ENCODE measurements around the gene AP2A2.

AP2A2 gene

DNA sequence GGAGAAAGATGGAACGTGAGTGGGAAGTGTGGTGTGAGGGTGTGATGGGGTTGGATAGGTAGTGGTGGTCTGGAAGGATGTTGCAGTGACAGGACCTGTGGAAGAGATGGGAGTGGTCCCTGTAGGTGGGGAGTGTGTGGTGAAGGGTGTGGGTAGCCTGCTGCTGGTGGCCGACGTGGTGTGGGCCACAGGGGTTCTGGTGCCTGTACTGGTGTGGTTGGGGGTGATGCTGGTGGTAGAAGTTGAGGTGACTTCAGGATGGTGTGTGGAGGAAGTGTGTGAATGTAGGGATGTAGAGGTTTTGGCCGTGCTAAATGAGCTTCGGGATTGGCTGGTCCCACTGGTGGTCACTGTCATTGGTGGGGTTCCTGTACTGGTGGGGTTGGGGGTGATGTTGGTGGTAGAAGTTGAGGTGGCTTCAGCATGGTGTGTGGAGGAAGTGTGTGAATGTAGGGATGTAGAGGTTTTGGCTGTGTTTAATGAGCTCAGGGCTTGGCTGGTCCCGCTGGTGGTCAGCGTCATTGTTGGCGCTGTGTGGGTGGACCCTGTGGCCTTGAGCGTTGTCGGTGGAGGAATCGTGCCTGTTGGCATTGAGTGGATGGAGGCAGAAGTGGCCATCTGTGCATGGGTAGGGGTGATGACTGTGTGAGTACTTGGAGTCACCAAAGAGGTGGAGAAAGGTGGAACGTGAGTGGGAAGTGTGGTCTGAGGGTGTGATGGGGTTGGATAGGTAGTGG lies 91.8 kb downstream of the AP2A2 start:
- TF ChIP-seq ZNF274 (IDR thresholded peaks at IDR 0.05; ENCODE audit: low read depth, low read length): no peak
- no peak overlapping the region for H3K4me3 ChIP-seq (ENCODE audit: low read length)

DNA sequence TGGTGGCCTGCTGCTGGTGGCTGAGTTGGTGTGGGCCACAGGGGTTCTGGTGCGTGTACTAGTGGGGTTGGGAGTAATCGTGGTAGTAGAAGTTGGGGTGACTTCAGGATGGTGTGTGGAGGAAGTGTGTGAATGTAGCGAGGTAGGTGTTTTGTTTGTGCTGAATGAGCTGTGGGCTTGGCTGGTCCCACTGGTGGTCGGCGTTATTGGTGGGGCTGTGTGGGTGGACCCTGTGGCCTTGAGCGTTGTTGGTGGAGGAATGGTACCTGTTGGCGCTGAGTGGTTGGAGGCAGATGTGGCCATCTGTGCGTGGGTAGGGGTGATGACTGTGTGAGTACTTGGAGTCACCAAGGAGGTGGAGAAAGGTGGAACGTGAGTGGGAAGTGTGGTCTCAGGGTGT lies 92.4 kb downstream of the AP2A2 start:
- TF ChIP-seq ZNF274 (IDR thresholded peaks at IDR 0.05; ENCODE audit: low read depth, low read length): no peak
- H3K4me3 ChIP-seq (ENCODE audit: low read length): no peak overlapping the region

DNA sequence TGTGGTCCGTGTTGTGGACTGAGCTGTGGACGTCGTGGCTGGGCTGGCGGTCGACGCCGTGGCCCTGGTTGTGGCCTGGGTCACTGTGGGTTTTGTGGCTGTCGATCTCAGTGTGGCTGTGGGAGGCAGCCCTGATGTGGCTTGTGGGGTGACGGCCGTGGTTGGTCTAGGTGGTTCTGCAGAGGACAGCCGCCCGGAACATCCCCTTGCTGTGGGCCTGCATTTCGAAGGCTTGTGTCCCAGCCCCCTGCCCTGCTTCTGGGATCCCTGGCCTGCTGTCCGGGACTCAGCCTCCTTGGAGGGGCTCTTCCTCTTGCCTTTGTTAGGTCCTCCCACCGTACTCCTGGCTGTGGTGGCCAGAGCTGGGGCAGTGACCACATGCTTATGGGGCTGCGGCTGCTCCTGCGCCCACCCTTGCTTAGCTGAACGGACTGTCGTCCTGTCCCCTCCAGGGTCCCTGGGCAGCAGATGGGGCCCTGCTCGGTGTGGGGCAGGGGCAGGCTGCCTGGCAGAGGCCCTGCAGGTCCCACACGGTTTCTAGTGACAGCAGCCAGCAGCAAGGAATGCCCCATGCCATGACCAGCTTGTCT lies 93.7 kb downstream of the AP2A2 start:
- TF ChIP-seq ZNF274 (IDR thresholded peaks at IDR 0.05; ENCODE audit: low read depth, low read length): no peak
- H3K4me3 ChIP-seq (ENCODE audit: low read length): no peak overlapping the region

DNA sequence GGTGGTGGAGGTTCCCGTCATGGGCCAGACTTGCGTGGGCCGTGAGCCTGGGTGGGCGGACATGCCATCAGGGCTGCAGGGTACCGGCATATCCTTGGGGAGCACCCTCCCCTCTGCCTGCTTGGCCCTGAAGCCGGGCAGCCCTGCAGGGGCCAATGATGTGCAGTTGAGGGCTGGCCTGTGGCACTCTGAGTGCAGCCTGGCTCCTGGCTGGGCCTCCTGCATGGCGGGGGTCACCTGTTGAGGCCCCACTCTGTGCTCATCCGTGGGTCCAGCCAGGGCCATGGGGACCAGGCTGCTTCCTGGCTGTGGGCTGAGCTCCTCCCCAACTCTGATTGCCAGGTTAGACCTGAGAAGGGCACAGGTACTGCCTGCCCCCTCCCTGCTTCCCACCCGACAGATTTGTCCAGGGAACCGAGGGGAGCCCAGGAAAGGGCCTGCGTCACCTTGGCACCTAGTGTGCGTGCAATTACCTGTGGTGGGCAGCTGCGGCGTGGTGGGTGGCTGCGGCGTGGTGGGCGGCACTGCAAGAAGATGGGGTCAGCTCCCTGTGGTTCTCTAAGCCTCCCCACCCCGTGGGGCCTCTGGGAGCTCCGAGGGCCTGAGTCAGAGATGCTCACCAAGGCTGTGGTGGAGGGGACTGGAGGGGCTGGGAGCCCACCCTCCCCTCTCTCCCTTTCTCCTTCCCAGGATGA lies 94.7 kb downstream of the AP2A2 start:
- H3K4me3 ChIP-seq (ENCODE audit: low read length): no peak overlapping the region
- no peak for TF ChIP-seq ZNF274 (IDR thresholded peaks at IDR 0.05; ENCODE audit: low read depth, low read length)

DNA sequence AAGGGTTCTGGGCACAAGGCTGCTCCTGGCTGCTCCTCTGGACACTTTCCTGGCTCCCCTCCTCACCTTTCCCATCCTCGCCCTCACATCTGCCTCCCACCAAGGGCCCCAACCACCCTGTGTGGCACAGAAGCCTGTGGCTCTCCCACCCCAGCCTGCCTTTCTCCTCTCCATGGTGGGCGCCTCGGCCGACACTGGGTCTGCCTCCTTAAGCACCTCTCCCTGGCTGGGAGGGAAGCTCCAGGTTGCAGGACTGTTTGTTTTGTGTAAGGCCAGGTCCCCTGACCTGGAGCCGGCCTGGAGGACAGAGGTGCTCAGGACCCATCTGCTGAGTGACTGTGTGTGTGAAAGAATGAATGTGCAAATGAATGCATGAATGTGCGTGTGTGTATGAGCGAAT lies 96.7 kb downstream of the AP2A2 start:
- no peak for TF ChIP-seq ZNF274 (IDR thresholded peaks at IDR 0.05; ENCODE audit: low read depth, low read length)
- no peak overlapping the region for H3K4me3 ChIP-seq (ENCODE audit: low read length)

DNA sequence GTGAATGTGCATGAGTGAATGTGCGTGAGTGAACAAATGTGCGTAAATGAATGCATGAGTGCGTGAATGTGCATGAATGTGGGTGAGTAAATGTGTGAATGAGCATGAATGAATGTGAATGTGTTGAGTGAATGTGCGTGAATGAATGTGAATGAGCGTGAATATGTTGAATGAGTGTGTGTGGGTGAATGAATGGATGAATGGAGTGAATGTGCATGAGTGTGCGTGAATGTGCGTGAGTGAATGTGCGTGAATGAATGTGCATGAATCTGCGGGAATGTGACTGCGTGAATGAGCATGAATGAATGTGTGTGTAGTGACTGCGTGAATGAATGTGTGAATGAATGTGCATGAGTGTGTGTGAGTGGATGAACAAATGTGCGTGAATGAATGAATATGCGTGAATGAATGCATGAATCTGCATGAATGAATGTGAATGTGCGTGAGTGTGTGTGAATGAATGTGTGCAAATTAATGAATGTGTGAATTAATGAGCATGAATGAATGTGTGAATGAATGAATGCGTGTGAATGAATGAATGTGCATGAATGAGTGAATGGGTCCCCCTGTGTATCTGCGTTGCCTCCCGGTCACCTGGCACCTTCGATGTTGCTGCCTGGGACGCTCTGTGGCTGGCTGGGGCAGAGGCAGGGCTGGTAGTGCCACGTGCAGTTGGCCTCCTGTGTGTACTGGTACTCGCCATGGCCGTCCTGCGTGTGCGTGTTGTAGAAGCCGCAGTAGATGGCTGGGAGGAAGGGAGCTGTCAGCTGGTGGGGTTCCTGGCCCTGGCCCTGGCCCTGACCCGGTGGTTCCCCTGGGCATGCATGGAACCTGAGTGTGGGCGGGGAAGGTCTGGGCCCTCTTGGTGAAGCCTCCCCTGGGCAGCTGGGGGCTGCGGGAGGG lies 97.5 kb downstream of the AP2A2 start:
- no peak overlapping the region for H3K4me3 ChIP-seq (ENCODE audit: low read length)
- no peak for TF ChIP-seq ZNF274 (IDR thresholded peaks at IDR 0.05; ENCODE audit: low read depth, low read length)

DNA sequence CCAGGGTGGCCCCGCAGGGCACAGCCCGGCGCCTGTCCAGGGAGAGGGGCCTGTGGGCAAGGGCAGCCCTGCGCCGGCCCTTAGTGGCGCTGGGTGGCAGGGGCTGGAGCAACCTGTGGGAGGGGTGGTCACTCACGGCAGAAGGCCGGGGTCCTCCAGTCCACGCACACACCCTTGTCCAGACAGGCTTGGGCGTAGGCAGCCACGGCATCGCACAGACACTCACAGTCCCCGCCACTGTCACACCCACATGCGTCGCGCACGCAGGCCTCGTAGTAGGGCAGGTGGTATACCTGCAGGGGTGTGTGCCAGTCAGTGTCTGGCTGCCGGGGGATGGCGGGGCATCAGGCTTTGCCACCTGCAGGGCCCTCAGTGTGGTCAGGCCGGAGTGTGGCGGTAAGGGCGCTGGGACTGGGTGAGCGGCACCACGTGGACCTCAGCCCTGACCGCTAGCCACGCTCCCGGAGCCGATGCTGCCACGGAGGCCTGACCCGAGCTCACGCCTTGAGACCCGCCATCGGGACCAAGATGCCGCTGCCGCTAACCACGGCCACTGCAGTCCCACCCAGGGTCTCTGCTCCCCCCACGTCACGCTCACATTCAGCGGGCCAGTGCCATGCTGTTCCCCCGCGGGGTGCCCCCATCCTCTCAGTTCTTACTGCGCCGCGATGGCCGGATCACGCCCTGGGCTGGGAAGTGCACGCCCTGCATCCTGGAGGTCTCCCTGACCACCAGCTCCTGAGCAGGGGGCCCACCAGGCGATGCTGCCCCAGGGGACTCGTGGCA lies 98.3 kb downstream of the AP2A2 start:
- no peak overlapping the region for H3K4me3 ChIP-seq (ENCODE audit: low read length)
- TF ChIP-seq ZNF274 (IDR thresholded peaks at IDR 0.05; ENCODE audit: low read depth, low read length): no peak

DNA sequence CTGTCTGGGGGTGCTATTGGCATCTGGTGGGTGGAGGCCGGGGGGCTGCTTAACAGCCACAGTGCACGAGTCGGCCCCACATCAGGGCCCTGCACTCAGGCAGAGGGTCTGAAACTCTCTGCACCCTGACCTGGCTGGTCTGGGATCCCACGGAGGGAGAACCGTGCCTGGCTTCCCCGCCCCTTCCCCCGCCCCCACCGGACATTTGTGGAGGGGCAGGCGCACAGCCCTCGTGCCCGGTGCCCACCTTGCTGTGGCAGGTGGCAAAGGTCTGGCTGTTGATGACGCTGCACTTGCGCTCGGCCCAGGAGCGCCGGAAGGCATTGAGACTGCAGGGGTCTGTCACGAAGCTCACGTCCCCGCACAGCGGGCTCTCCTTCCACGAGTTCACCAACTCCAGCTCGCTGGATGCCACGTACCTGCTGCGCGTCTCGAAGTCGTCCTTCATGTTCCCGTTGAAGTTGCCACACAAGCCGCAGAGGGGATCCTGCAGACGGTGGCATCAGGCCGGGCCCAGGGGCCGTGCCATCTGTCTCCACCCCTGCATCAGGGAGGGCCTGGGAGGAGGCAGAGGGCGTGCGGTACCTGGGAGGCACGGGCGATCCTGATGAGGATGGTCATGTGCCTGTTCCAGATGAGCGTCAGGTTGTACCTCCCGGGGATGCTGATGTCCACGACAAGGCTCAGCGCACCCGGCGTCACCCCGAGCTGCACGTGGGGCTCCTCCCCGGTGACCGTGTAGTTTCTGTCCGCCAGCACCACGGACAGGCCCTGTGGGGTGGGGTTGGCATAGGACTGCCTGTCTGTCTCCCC lies 99.1 kb downstream of the AP2A2 start:
- H3K4me3 ChIP-seq (ENCODE audit: low read length): no peak overlapping the region
- TF ChIP-seq ZNF274 (IDR thresholded peaks at IDR 0.05; ENCODE audit: low read depth, low read length): no peak

DNA sequence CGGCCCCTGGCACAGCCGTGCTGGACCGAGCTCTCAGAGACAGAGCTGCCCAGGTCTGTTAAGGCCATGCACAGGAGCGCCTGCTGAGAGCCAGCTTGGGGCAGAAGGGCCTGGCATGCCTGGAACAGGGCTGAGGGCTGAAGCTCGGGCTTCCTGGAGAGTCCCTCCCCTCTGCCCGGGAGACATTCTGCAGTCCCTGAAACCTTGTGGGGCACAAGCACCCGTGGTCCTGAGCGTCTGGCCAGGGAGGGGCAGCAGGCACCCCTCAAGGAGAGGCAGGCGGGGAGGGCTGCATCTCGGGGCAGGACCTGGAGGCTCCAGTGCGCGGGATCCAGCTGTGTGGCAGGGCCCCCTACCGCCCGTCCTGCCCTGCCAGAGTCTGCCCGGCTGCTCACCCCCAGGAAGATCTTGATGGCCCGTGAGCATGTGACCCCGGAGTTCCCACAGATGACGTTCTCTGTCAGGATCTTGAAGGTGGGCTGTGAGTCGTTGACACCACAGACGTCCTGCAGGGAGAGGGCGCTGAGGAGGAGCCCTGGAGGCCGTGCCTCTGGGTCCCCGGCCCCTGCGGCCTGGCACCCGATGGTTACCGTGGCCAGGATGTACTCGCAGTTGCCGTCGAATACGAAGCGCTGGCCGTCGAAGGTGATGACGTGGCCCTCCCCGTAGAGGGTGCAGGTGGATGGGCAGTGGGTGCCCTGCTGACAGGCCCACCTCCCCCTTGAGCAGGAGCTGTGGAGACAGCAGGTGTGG lies 99.9 kb downstream of the AP2A2 start:
- no peak for TF ChIP-seq ZNF274 (IDR thresholded peaks at IDR 0.05; ENCODE audit: low read depth, low read length)
- no peak overlapping the region for H3K4me3 ChIP-seq (ENCODE audit: low read length)

DNA sequence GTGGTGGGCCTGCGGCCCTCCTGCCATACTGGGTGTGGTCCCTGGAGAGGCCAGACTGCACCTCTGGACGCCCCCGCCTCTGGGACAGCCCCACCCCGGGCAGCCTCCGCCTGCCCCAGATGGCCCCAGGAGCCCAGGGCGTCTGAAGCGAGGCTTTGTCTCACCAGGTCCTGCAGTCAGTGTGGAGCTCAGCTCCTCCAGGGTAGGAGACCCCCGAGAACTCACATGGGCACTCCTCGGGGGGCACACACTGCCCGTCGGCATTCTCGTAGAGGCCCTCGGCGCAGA lies 100.4 kb downstream of the AP2A2 start:
- no peak for TF ChIP-seq ZNF274 (IDR thresholded peaks at IDR 0.05; ENCODE audit: low read depth, low read length)
- H3K4me3 ChIP-seq (ENCODE audit: low read length): no peak overlapping the region

DNA sequence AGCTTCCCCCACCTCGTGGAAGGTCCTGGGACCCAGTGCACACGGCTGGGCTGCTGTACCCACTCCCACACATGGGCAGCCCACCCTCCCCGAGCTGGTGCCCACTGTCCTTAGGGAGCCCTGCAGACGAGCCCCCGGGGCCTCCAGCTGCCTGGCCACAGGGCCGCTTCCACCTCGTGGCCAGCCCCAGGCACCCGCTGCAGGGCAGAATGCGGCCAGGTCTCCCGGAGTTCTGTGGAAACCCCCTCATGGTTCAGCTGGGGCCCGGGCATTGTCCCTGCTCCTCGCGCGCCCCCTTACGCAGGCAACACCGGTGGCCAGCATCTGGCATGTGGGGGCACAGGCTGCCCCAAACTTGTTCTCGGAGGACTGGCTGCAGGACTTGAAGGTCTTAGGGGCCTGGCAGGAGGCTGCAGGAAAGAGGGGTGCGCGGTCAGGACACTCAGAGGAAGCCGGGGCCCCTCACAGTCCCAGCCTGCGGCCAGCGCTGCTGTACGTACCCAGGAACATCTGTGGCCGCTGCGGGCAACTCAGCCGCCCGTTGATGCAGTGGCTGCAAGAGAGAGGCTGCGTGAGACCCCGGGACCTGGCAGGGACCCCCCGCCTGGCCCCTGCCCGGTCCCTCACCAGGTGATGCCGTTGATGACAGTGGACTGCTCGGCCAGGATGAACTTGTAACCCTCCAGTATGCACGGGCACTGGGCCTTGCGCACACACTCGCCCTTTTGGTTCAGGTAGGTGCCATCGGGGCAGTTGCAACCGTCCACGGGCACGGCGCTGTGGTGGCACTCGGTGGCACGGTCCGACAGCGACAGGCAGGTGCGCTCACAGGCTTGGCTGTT lies 101.2 kb downstream of the AP2A2 start:
- H3K4me3 ChIP-seq (ENCODE audit: low read length): no peak overlapping the region
- no peak for TF ChIP-seq ZNF274 (IDR thresholded peaks at IDR 0.05; ENCODE audit: low read depth, low read length)

Measured in GM08714 (cell line).